GM19193 (cell line): ENCODE measurements around the gene MAPRE2.

Experiments used
- POLR2A ChIP-seq: IDR thresholded peaks from 4 replicates; pipeline ENCODE4 v1.6.1; 2011; ENCODE audit not compliant: insufficient read depth, insufficient read length; ENCODE audit errors: extremely low read depth

Gene MAPRE2

GRCh38 chr18:35114305-35114704 is 73.1 kb downstream of the MAPRE2 start:
- no peak for TF ChIP-seq POLR2A

- no peak for TF ChIP-seq POLR2A
Observed at GRCh38 chr18:35116784-35117318, 75.6 kb downstream of the MAPRE2 start.

GRCh38 chr18:35117372-35117771 is 76.2 kb downstream of the MAPRE2 start:
- no peak for TF ChIP-seq POLR2A

GRCh38 chr18:35117951-35118411 is 76.8 kb downstream of the MAPRE2 start:
- no peak for TF ChIP-seq POLR2A

- no peak for TF ChIP-seq POLR2A
Observed at GRCh38 chr18:35118641-35119040, 77.4 kb downstream of the MAPRE2 start.

- no peak for TF ChIP-seq POLR2A
Observed at GRCh38 chr18:35121038-35121437, 79.8 kb downstream of the MAPRE2 start.

- no peak for TF ChIP-seq POLR2A
Observed at GRCh38 chr18:35121531-35121930, 80.3 kb downstream of the MAPRE2 start.

GRCh38 chr18:35122586-35123224 is 81.5 kb downstream of the MAPRE2 start:
- no peak for TF ChIP-seq POLR2A

- TF ChIP-seq POLR2A = no peak
Observed at GRCh38 chr18:35123811-35124210, 82.6 kb downstream of the MAPRE2 start.

- TF ChIP-seq POLR2A = no peak
Observed at GRCh38 chr18:35127201-35127600, 86.0 kb downstream of the MAPRE2 start.

GRCh38 chr18:35128675-35129074 is 87.5 kb downstream of the MAPRE2 start:
- TF ChIP-seq POLR2A = no peak

- TF ChIP-seq POLR2A = no peak
Observed at GRCh38 chr18:35130236-35130635, 89.0 kb downstream of the MAPRE2 start.

GRCh38 chr18:35131387-35132020 is 90.3 kb downstream of the MAPRE2 start:
- no peak for TF ChIP-seq POLR2A

- no peak for TF ChIP-seq POLR2A
Observed at GRCh38 chr18:35132021-35132902, 91.0 kb downstream of the MAPRE2 start.

GRCh38 chr18:35134190-35134730 is 93.0 kb downstream of the MAPRE2 start:
- no peak for TF ChIP-seq POLR2A
